ENCODE measurements around the gene MPPED2.

The MPPED2 gene

DNA sequence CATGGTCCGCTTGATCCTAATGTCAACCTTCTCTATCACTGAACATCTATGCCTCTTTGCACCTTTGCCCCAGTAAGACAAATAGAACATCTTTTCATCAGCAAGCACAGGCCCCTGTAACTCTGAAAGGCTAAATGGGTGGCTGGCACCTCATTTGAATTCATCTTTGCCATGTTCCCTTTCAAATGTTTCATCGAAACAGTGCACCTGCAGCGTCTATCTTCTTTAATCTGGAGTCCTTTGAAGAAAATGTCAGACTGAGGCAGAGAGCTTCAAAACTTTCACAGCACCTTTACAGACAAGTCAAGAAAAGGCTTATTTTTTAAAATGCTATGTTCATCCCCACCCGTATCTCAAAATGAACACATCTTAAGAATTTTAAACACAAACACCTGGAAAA is 3.4 kb downstream of the MPPED2 start:
- no peaks in the 10 kb centered on the region for H3K79me2 ChIP-seq (ENCODE audit: low read length)
- no peaks in the 10 kb centered on the region for H3K9me3 ChIP-seq (ENCODE audit: insufficient read depth, low read length)
- H3K9ac ChIP-seq (ENCODE audit: low read length), result no peak overlapping the region
- H4K20me1 ChIP-seq (ENCODE audit: insufficient read depth, low read length), result no peaks in the 10 kb centered on the region
- H3K36me3 ChIP-seq (replicated peaks; ENCODE audit: low read depth, low read length), result no peaks in the 10 kb centered on the region
- no peak for TF ChIP-seq EZH2phosphoT487 (IDR thresholded peaks at IDR 0.05; ENCODE audit: low read depth)
- TF ChIP-seq, protein P1, sequence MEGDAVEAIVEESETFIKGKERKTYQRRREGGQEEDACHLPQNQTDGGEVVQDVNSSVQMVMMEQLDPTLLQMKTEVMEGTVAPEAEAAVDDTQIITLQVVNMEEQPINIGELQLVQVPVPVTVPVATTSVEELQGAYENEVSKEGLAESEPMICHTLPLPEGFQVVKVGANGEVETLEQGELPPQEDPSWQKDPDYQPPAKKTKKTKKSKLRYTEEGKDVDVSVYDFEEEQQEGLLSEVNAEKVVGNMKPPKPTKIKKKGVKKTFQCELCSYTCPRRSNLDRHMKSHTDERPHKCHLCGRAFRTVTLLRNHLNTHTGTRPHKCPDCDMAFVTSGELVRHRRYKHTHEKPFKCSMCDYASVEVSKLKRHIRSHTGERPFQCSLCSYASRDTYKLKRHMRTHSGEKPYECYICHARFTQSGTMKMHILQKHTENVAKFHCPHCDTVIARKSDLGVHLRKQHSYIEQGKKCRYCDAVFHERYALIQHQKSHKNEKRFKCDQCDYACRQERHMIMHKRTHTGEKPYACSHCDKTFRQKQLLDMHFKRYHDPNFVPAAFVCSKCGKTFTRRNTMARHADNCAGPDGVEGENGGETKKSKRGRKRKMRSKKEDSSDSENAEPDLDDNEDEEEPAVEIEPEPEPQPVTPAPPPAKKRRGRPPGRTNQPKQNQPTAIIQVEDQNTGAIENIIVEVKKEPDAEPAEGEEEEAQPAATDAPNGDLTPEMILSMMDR (IDR thresholded peaks at IDR 0.05; ENCODE audit: low read depth, low read length), result no peak
- H3K27ac ChIP-seq (ENCODE audit: low read length), result no peak overlapping the region
- H3K4me2 ChIP-seq (ENCODE audit: low read length), result no peak overlapping the region
- no peak overlapping the region for H3K4me3 ChIP-seq (ENCODE audit: low read length)
- H2AFZ ChIP-seq (ENCODE audit: low read depth, low read length), result no peak overlapping the region
- no peaks in the 10 kb centered on the region for H3K4me1 ChIP-seq (ENCODE audit: low read length)
- no peaks in the 10 kb centered on the region for H3K27me3 ChIP-seq (ENCODE audit: low read depth, low read length)

DNA sequence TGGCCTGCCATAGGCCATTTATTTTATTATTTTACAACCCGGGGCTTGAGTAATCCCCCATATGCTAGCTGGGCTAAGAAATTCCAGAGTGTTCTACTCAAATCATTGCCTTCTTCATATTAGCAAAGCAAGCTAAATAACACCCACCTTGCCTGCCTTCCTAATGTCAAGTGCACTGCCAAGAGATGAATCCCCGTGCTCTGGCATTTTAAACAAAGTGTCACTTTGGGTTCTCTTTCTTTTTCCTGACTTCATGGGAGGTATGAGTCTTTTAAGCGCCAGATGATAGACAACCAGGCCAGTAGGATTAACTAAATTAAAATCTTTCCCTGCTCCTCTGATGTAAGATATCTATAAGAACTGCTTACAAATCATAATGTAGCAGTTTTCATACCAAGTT is 4.5 kb downstream of the MPPED2 start:
- H3K36me3 ChIP-seq (replicated peaks; ENCODE audit: low read depth, low read length), result no peaks in the 10 kb centered on the region
- H3K27me3 ChIP-seq (ENCODE audit: low read depth, low read length), result no peaks in the 10 kb centered on the region
- no peaks in the 10 kb centered on the region for H4K20me1 ChIP-seq (ENCODE audit: insufficient read depth, low read length)
- no peak overlapping the region for H3K4me2 ChIP-seq (ENCODE audit: low read length)
- H3K27ac ChIP-seq (ENCODE audit: low read length), result no peak overlapping the region
- no peaks in the 10 kb centered on the region for H3K79me2 ChIP-seq (ENCODE audit: low read length)
- no peak overlapping the region for H3K4me3 ChIP-seq (ENCODE audit: low read length)
- H3K4me1 ChIP-seq (ENCODE audit: low read length), result no peaks in the 10 kb centered on the region
- TF ChIP-seq EZH2phosphoT487 (IDR thresholded peaks at IDR 0.05; ENCODE audit: low read depth), result no peak
- TF ChIP-seq, protein P1 (IDR thresholded peaks at IDR 0.05; ENCODE audit: low read depth, low read length), result no peak
- no peaks in the 10 kb centered on the region for H3K9me3 ChIP-seq (ENCODE audit: insufficient read depth, low read length)
- no peak overlapping the region for H2AFZ ChIP-seq (ENCODE audit: low read depth, low read length)
- no peak overlapping the region for H3K9ac ChIP-seq (ENCODE audit: low read length)

DNA sequence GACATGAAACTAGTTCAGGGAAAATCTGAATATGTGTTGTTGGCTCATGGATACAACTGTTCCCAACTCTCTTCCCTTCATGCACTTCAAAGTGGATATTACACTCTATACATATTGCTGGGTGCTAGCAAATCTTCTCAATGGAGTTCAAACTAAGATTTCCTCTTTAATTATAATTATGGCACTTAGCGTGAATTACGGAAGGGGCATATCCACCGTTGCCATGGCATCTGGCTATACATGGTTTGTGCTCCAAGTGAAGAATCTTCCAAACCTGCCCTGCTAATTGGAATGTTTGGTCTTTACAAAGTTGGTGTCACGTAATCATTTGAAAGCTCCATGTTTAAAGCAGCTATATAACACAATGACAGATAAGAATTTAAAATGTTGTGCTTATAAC is 5.6 kb downstream of the MPPED2 start:
- TF ChIP-seq EZH2phosphoT487 (IDR thresholded peaks at IDR 0.05; ENCODE audit: low read depth), result no peak
- TF ChIP-seq, protein P1 (IDR thresholded peaks at IDR 0.05; ENCODE audit: low read depth, low read length), result no peak
- Histone ChIP-seq H3K79me2 (ENCODE audit: low read length) (no peaks in the 10 kb centered on the region), H3K4me3 (ENCODE audit: low read length) (no peak overlapping the region), H3K4me2 (ENCODE audit: low read length) (no peak overlapping the region), H3K36me3 (replicated peaks; ENCODE audit: low read depth, low read length) (no peaks in the 10 kb centered on the region), H3K27ac (ENCODE audit: low read length) (no peak overlapping the region), H3K9ac (ENCODE audit: low read length) (no peak overlapping the region), H2AFZ (ENCODE audit: low read depth, low read length) (no peak overlapping the region), H3K9me3 (ENCODE audit: insufficient read depth, low read length) (no peaks in the 10 kb centered on the region), H4K20me1 (ENCODE audit: insufficient read depth, low read length) (no peaks in the 10 kb centered on the region), H3K27me3 (ENCODE audit: low read depth, low read length) (no peaks in the 10 kb centered on the region), H3K4me1 (ENCODE audit: low read length) (no peaks in the 10 kb centered on the region)

DNA sequence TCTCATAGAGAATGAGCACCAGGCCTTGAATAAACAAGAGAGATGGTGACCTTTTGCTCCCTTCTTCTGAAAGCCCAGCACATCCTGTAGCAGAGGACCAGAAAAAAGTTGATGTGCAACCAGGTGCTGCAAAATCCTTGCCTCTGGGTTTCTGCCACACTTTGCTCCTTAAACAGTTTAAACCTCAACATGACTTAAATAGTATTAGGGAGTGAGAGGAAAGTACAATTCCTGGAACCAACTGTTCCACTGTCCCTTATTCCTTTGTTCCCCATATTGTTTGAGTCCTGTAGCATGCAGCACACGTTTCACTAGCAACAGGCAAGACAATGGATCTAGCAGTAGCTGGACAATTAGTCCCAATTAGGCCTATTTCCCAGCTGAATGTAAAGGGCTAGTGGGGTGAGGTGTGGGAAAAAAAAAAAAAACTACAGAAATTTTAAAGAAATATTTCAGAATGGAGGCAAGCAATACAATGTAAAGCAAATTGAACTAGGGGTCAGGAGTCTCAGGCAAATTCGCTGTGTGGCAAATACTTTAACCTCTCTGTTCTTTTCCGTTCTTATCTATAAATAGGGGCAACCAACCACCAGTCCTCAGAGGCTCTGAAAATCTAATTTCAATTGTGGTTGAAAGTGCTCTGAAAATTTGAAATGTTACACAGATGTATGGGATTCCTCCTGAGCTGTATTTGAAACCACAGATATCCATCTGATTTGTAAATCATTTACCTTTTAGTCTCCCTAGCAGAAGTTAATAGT is 6.6 kb downstream of the MPPED2 start:
- H3K4me3 ChIP-seq (ENCODE audit: low read length), result no peak overlapping the region
- H3K27me3 ChIP-seq (ENCODE audit: low read depth, low read length), result no peaks in the 10 kb centered on the region
- no peaks in the 10 kb centered on the region for H3K36me3 ChIP-seq (replicated peaks; ENCODE audit: low read depth, low read length)
- TF ChIP-seq, protein P1 (IDR thresholded peaks at IDR 0.05; ENCODE audit: low read depth, low read length), result no peak
- no peak for TF ChIP-seq EZH2phosphoT487 (IDR thresholded peaks at IDR 0.05; ENCODE audit: low read depth)
- H4K20me1 ChIP-seq (ENCODE audit: insufficient read depth, low read length), result no peaks in the 10 kb centered on the region
- H3K9me3 ChIP-seq (ENCODE audit: insufficient read depth, low read length), result no peaks in the 10 kb centered on the region
- no peaks in the 10 kb centered on the region for H3K4me1 ChIP-seq (ENCODE audit: low read length)
- H3K4me2 ChIP-seq (ENCODE audit: low read length), result no peak overlapping the region
- H2AFZ ChIP-seq (ENCODE audit: low read depth, low read length), result no peak overlapping the region
- H3K9ac ChIP-seq (ENCODE audit: low read length), result no peak overlapping the region
- H3K27ac ChIP-seq (ENCODE audit: low read length), result no peak overlapping the region
- no peaks in the 10 kb centered on the region for H3K79me2 ChIP-seq (ENCODE audit: low read length)

All from OCI-LY3 (cell line).